AG08395 (cell line): ENCODE measurements around the gene CETN2.
"Not testable (repeated sequence)": the region's sequence is repeated elsewhere in the genome, so short reads cannot be mapped to it uniquely, and the experiment has no call there.

Source experiments
- DNase-seq: peaks from one replicate; pipeline ENCODE4 v3.0.0; 2012; ENCODE audit warnings: mixed read lengths, low spot score

CETN2 gene

DNA sequence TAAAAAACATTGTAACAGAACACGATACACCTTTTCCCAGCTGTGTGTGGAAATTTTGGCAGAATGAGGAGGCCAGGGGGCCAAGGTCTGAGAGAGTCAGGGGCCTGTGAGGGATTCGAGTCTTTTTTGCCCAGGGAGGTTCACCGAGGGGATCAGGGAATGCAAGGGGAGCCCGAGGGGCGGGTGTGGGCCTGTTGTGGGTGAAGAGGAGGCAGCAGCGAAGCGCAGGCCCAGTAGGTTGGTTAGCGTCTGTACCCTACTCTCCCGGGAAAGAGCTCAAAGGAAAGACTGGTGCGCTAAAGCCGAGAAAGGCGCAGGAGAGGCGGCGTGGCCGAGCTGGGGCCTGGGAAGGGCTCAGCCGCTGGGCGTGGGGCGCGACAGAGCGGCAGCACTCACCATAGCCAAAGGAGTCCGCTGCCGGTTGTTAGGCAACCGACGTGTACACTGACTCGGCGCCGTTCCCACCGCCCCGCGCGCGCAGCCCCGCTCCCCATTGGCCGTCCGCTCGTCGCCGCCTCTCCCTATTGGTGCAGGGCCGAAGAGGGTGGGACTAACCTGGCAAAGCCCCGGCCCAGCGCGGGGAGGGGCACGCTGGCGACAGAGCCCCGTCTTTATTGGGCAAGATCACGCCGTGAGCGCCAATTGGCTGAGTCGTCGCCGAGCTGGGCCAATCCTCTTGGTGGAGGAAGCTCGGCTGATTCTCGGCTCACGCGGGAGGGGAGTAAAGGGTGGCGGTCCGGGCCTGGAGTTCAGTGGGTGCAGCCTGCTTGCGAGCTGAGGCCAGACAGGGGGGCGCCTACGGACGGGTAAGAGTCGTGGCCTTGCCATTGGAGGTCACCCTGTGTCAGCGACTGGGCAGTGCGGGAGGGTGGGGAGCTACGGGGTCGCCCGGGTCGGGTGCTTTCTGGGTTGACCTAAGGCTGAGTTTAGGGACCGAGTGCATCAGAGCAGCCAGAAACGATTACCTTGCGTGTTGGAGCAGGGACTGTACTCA lies at the start of gene CETN2, which contains the start of gene NSDHL:
CETN2 (minus strand) TSS at position 446 of the 994 bp plus-strand sequence; CDS start at position 399, 47 bp downstream.
NSDHL (plus strand) TSS at position 752 of the 994 bp plus-strand sequence. CDS start 15,262 bp downstream, outside the sequence.
- DNase-seq = peak; percentile 97

DNA sequence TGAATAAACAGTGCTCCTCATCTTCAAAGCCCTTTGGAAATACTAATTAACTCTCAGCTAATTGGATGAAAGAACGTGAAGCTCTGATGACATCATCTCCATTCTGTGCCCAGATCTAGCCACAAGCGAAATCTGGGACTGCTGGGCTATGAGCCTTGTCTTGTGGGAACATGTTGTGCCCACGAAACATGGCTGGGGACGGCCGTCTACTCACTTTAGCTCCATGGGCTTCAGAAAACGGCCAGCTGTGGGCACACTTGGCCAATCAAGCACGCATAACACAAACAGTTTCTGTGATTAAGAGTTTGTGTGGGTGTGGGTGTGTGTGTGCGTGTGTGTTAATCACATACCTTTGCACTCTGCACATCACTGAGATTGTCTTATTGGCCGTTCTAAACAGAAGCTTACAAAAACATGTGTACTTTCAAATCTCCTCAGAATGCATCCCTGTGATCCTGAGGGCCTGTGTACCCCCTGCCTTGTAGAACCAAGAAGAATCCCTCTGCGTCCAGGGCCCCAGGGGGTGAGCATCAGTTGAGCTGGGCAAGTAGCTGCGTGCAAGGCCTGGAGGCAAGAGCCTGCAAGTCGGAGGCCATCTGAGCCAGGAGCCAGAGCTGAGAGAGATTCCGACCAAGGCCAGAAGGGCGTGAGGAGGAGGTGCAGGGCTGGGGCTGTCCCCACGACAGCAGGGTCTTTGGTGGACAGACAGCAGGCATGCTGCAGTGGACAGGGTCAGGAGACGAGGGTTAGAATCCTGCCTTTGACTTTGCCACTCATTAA lies 48.6 kb upstream of the CETN2 start:
- no peak for DNase-seq

GRCh38 chrX:152876931-152877840 lies 46.6 kb upstream of the CETN2 start:
- no peak for DNase-seq

- no peak for DNase-seq
Measured at GRCh38 chrX:152873361-152873760, 42.8 kb upstream of the CETN2 start.

DNA sequence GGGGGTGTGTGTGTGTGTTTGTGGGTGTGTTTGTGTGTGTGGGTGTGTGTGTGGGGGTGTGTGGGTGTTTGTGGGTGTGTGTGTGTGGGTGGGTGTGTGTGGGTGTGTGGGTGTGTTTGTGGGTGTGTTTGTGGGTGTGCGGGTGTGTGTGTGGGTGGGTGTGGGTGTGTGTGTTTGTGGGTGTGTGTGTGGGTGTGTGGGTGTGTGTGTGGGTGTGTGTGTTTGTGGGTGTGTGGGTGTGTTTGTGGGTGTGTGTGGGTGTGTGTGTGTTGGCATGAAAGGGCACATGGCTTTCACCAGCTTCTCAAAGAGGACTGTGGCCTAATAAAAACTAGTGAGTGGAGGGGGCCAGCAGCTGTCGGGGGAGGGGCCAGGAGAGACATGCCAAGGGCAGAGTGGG lies 42.0 kb upstream of the CETN2 start:
- no peak for DNase-seq

DNA sequence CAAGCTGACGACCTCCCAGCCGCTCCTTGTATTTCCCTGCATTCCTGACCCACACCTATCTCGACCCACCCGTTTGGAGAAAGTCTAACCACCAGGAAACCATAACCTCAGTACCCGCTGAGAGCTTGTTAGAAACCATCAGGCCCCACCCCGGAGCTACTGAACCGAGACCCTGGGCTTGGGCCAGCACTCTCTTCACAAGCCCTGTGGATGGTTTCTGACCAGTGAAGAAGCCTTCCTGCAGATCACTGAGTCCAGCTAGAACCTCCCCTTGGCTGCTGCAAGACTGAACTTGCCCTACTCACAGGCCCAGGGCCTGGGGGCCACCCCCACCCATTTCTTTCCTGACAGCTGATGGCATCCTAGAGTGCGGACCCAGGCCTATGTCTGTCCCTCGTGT lies 40.7 kb upstream of the CETN2 start:
- DNase-seq = no peak

DNA sequence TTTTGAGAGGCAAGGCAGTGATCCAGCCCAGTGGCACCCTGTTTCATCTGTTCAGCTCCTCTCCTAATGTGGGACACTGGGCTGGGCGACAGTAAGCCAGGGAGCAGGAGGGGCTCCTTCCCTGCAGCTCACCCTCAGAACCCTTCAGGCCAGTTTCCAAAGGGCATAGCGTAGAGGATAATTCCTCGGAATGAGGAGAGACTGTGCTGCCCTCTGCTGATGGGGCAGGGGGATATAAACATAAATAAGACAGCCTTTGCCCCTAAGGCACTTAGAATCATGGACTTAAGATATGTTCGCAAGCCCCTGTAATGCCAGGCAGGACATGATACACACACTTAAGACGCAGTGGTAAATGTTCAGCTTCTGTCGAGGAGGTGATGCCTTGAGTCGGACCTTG lies 39.4 kb upstream of the CETN2 start:
- no peak for DNase-seq

GRCh38 chrX:152866386-152866785 lies 35.8 kb upstream of the CETN2 start:
- no peak for DNase-seq

GRCh38 chrX:152865232-152865920 lies 34.8 kb upstream of the CETN2 start:
- no peak for DNase-seq

GRCh38 chrX:152861826-152862225 lies 31.3 kb upstream of the CETN2 start:
- DNase-seq = no peak

- no peak for DNase-seq
Measured at GRCh38 chrX:152861116-152861515, 30.6 kb upstream of the CETN2 start.

DNA sequence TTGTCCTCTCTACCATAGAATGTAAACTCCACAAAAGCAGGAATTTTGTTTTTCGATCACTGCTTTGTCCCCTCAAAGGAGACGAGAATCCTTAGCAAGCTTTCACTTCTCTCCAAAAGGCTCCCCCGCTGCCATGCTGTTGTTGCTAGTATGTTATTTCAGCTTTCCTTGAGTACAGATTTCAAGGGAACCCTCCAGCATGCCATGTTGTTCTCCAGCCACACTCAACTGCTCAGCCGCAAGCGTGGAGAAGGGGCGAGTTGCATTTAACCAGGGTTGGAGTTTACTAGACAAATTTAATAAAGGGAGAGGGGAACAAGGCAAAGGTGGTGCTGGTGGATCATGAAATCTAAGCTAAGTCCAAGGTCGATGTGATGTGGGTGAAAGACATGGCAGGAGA lies 23.4 kb upstream of the CETN2 start:
- no peak for DNase-seq

GRCh38 chrX:152850465-152850864 lies 19.9 kb upstream of the CETN2 start:
- DNase-seq = no peak

GRCh38 chrX:152847281-152847680 lies 16.7 kb upstream of the CETN2 start:
- DNase-seq = no peak

- no peak for DNase-seq
Measured at GRCh38 chrX:152845618-152846240, 15.2 kb upstream of the CETN2 start.

DNA sequence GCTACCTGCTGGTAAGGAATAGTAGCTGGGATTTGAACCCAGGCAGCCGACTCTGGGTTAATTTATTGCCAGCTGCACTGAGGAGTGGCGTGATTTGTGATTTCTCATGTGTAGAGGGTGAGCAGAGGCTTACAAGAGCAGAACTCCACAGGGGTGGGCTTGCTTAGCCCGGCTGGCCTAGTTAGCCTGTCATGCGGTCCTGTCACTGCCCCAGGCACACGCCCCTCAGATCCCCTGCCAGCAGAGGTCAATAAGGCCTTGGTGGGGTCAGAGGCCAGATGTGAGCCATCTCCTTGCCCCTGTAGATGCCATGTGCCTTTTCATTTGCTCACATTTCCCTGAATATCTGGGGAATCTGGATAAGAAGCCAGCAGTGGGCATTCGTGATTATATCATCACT lies 13.7 kb upstream of the CETN2 start:
- no peak for DNase-seq

GRCh38 chrX:152843852-152844251 lies 13.3 kb upstream of the CETN2 start:
- no peak for DNase-seq

DNA sequence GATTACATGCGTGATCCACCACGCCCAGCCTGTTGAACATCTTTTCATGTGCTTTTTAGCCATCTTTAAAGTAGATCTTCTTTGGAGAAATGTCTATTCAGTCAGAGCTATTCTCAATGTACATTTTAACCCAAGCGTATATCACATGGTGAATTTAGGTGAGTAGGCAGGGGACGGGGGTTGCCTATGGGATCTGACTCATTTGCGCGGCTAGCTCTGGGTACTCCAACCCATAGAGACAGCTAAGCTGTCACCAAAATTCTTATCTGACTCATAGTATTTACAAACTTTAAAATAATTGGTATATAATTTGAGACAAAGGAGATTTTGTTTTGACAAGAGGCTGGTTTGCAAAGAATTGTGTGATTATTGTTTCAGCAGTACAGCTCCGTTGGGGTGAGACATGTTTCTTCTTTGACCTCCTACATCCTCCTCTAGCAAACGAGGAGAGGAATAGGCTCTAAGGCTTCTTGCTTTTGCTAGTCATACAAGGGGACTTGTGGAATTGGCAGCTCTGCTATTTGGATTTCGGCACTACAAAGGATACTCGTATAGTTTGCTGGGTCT lies 12.3 kb upstream of the CETN2 start:
- no peak for DNase-seq

GRCh38 chrX:152835470-152835869 lies 4.9 kb upstream of the CETN2 start:
- DNase-seq = not testable (repeated sequence)

DNA sequence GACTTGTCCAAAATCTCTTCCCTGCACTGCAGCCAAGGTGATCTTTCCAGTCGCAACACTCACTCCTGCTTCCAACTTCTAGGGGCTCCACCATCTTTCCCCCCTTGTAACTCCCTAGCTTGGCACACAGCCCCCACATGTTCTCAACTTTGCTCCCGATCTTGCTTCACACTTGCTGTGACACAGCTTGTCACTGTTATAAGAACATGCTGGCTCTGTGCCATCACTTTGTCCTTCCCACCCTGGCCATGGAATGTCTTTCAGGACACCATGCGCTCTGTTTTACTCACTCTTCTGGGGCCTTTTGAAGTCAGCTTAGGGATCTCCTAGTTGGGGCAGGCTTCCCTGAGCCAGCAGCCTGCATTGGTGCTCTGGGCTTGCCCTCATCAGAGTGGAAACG lies 2.8 kb upstream of the CETN2 start:
- no peak for DNase-seq
